Cardiac muscle cell (in vitro differentiated cells and primary cell): ENCODE data around the gene NCR3LG1. TPM values are rescaled to one million over a fixed set of nuclear protein-coding genes. Genes with fewer than 3 reads are reported as not detected.

Experiments used
- DNase-seq, 2 donors: peaks; one replicate each; pipeline versions ENCODE4 v3.0.0 to v3.0.0-alpha.2; 2010 to 2017; ENCODE audit warnings: low read depth in 1 of 2, low spot score in 1 of 2
- H3K27ac ChIP-seq: fragments of 200-600 bp; sonication (generic); 2 replicates; pipeline ENCODE4 v1.5.1; 2016
- H3K27me3 ChIP-seq: fragments of 200-600 bp; sonication (generic); 2 replicates; pipeline ENCODE4 v1.6.0; 2016; ENCODE audit warnings: control low read depth
- H3K36me3 ChIP-seq: fragments of 200-600 bp; sonication (generic); 2 replicates; pipeline ENCODE4 v1.5.1; 2016; ENCODE audit warnings: control low read depth
- H3K4me1 ChIP-seq: fragments of 200-600 bp; sonication (generic); 2 replicates; pipeline ENCODE4 v1.8.1; 2017; ENCODE audit warnings: low read depth, mild to moderate bottlenecking, mixed run types
- H3K4me3 ChIP-seq: fragments of 200-600 bp; sonication (generic); 2 replicates; pipeline ENCODE4 v1.5.1; 2016; ENCODE audit warnings: mild to moderate bottlenecking
- H3K9me3 ChIP-seq: fragments of 200-600 bp; sonication (generic); 2 replicates; pipeline ENCODE4 v1.5.1; 2017; ENCODE audit warnings: low read depth, mild to moderate bottlenecking, control low read depth
- CTCF ChIP-seq: IDR thresholded peaks from 2 replicates; pipeline ENCODE4 v1.5.1; 2012; ENCODE audit warnings: low read depth, mild to moderate bottlenecking, low read length
- polyA plus RNA-seq: library from polyadenylated mRNA; unstranded; fragments of >200 nt; fragmentation: Nextera tagmentation; extraction: Ambion mirVana; gene quantifications from 2 replicates; pipeline ENCODE4 v1.2.1, GENCODE V29; 2016
- total RNA-seq: library from RNA; depleted of rRNA; stranded (reverse); fragments of >200 nt; gene quantifications from 2 replicates; pipeline ENCODE4 v1.2.3, GENCODE V29; 2016

Gene NCR3LG1
- total and polyA plus RNA-seq, 2 experiments from 2014 or later: 2.7 to 7.6 TPM

GRCh38 chr11:17395978-17396377, 44.4 kb downstream of the NCR3LG1 start:
- no peak for TF ChIP-seq CTCF
- no peak overlapping the region for H3K27ac ChIP-seq

GRCh38 chr11:17396598-17397310, 45.2 kb downstream of the NCR3LG1 start:
- no peak overlapping the region for H3K27ac ChIP-seq
- no peaks in the 10 kb centered on the region for H3K27me3 ChIP-seq
- TF ChIP-seq CTCF: no peak
- H3K4me1 ChIP-seq: no peaks in the 10 kb centered on the region
- no peak overlapping the region for H3K4me3 ChIP-seq
- H3K36me3 ChIP-seq: no peaks in the 10 kb centered on the region
- DNase-seq: no peak
- H3K9me3 ChIP-seq: no peaks in the 10 kb centered on the region

More at GRCh38 chr11:17395978-17396377, 44.4 kb downstream of the NCR3LG1 start:
- no peaks in the 10 kb centered on the region for H3K36me3 ChIP-seq
- no peaks in the 10 kb centered on the region for H3K4me1 ChIP-seq
- H3K27me3 ChIP-seq: no peaks in the 10 kb centered on the region
- H3K4me3 ChIP-seq: no peak overlapping the region
- no peak for DNase-seq
- no peaks in the 10 kb centered on the region for H3K9me3 ChIP-seq

GRCh38 chr11:17397311-17398002, 45.9 kb downstream of the NCR3LG1 start:
- DNase-seq: no peak
- Histone ChIP-seq H3K36me3 (no peaks in the 10 kb centered on the region), H3K27me3 (no peaks in the 10 kb centered on the region), H3K27ac (no peak overlapping the region), H3K9me3 (no peaks in the 10 kb centered on the region), H3K4me1 (no peaks in the 10 kb centered on the region), H3K4me3 (no peak overlapping the region)
- no peak for TF ChIP-seq CTCF

- no peaks in the 10 kb centered on the region for H3K27me3 ChIP-seq
- no peak overlapping the region for H3K27ac ChIP-seq
- no peaks in the 10 kb centered on the region for H3K9me3 ChIP-seq
- no peaks in the 10 kb centered on the region for H3K36me3 ChIP-seq
- H3K4me3 ChIP-seq: no peak overlapping the region
- no peaks in the 10 kb centered on the region for H3K4me1 ChIP-seq
- DNase-seq: no peak
- no peak for TF ChIP-seq CTCF
These were observed 47.6 kb downstream of the NCR3LG1 start for GRCh38 chr11:17399236-17399635.

GRCh38 chr11:17400048-17400775, 48.6 kb downstream of the NCR3LG1 start:
- no peak overlapping the region for H3K27ac ChIP-seq
- TF ChIP-seq CTCF: no peak
- H3K9me3 ChIP-seq: no peaks in the 10 kb centered on the region
- H3K36me3 ChIP-seq: no peaks in the 10 kb centered on the region
- no peaks in the 10 kb centered on the region for H3K27me3 ChIP-seq
- H3K4me1 ChIP-seq: no peaks in the 10 kb centered on the region
- DNase-seq: no peak
- no peak overlapping the region for H3K4me3 ChIP-seq
